Heart left ventricle (tissue), 13 donors: ENCODE results near the gene CPNE5.

Experiments used
- POLR2A ChIP-seq, 2 donors: fragments of 450-650 bp; IDR thresholded peaks; one replicate each; pipeline ENCODE4 v1.6.1; 2017; ENCODE audit warnings: antibody characterized with exemption in 2 of 2, mild to moderate bottlenecking in 2 of 2, moderate library complexity in 2 of 2
- TF ChIP-seq, protein P1 (sequence below), 12 donors: fragments of 200-600 bp; sonication (generic) in 4 of 12; IDR thresholded peaks; one replicate each; pipeline versions ENCODE4 v1.5.0 to v1.8.0; 2018 to 2022; ENCODE audit warnings: antibody characterized with exemption in 12 of 12, mild to moderate bottlenecking in 5 of 12
- donor health status: ischemic (EF 13 %, LVEDD 7.1; RV severe dilation, severe dysfunction).
- donor health status: DM: no; HTN: yes; CAD: no.
- donor health status: DM: no; HTN: no; CAD: no.
- donor health status: ischemic (EF 25% LVEDD 6.9; RV normal size, moderate dysfunction).
- donor health status: ischemic (EF 25% LVEDD 5.7; RV mildly dilated, moderate dysfunction).
- donor health status: ischemic (EF 35%, LVEDD 5.7; RV mildly dilated, moderate dysfunction).
- donor health status: nonischemic (EF 11% LVEDD 7.7; RV severe dilation, severe dysfunction).
- donor health status: DM: yes; HTN: yes; CAD: no.
- donor health status: PGD.
- donor health status: ischemic (EF 29% LVEDD 5.4; RV normal size, mild dysfunction).
- donor health status: nonischemic (EF 23%, LVEDD 6.1; RV moderate dilation, normal function).

DNA sequence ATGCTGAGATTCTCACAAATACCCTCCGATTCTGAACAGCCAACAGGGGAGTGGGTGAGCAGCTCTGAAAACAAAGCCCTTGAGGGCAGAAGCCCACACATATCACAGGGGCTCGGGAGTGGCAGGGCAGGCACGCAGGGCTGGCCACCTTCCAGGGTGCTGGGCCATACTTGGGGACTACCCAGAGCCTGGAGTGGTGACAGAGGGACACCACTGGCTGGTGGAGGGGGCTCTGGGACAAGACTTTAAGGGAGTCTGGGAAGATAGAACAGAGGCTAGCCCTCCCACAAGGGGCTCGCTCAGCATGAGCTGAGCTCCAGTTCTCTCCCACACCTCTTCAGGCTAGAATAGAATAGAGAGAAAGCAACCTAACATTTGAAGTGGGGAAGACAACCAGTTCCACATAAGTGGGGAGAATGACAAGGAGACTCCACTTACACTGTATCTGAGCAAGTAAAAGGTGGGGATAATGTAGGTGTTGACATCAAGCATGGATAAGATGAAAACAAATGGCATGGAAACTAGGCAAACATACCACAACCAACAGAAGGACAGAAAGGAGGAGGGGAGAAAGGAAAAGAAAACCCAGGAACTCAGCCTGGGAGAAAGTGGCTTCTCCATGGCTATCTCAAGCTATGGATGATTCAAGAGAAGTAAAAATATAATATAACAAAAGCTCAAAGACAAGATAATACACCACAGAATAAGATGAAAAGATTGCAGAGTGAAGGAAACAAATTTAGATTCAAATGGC is 28.4 kb upstream of the CPNE5 start:
- TF ChIP-seq POLR2A (IDR thresholded peaks at IDR 0.05), result peak in 1 of 2 donors; percentile 21
- TF ChIP-seq, protein P1, sequence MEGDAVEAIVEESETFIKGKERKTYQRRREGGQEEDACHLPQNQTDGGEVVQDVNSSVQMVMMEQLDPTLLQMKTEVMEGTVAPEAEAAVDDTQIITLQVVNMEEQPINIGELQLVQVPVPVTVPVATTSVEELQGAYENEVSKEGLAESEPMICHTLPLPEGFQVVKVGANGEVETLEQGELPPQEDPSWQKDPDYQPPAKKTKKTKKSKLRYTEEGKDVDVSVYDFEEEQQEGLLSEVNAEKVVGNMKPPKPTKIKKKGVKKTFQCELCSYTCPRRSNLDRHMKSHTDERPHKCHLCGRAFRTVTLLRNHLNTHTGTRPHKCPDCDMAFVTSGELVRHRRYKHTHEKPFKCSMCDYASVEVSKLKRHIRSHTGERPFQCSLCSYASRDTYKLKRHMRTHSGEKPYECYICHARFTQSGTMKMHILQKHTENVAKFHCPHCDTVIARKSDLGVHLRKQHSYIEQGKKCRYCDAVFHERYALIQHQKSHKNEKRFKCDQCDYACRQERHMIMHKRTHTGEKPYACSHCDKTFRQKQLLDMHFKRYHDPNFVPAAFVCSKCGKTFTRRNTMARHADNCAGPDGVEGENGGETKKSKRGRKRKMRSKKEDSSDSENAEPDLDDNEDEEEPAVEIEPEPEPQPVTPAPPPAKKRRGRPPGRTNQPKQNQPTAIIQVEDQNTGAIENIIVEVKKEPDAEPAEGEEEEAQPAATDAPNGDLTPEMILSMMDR (IDR thresholded peaks at IDR 0.05), result no peak
